Testis (tissue), 2 donors: ENCODE measurements around the gene KCNMB3.
"Not testable (repeated sequence)": the region's sequence is repeated elsewhere in the genome, so short reads cannot be mapped to it uniquely, and the experiment has no call there.

Experiments
- POLR2A ChIP-seq: fragments of 450-650 bp; IDR thresholded peaks from one replicate; pipeline ENCODE4 v1.6.1; 2017; ENCODE audit warnings: antibody characterized with exemption, mild to moderate bottlenecking, moderate library complexity
- TF ChIP-seq, protein P1 (sequence below), 3 experiments: fragments of 450-650 bp in 2 of 3; fragments of 200-600 bp in 1 of 3; sonication (generic) in 1 of 3; IDR thresholded peaks; one replicate each; pipeline ENCODE4 v1.5.1; 2016 to 2019; ENCODE audit warnings: antibody characterized with exemption in 3 of 3, mild to moderate bottlenecking in 2 of 3, moderate library complexity in 1 of 3

DNA sequence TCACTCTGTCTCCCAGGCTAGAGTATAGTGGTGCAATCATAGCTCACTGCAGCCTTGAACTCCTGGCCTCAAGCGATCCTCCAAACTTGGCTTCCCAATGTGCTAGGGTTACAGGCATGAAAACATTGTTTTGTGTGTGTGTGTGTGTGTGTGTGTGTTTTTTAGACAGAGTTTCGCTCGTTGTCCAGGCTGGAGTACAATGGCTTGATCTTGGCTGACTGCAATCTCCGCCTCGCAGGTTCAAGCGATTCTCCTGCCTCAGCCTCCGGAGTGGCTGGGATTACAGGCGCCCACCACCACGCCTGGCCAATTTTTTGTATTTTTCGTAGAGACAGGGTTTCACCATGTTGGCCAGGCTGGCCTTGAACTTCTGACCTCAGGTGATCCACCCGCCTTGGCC, 6.8 kb upstream of the KCNMB3 start:
- TF ChIP-seq POLR2A, result not testable (repeated sequence)
- TF ChIP-seq, protein P1, sequence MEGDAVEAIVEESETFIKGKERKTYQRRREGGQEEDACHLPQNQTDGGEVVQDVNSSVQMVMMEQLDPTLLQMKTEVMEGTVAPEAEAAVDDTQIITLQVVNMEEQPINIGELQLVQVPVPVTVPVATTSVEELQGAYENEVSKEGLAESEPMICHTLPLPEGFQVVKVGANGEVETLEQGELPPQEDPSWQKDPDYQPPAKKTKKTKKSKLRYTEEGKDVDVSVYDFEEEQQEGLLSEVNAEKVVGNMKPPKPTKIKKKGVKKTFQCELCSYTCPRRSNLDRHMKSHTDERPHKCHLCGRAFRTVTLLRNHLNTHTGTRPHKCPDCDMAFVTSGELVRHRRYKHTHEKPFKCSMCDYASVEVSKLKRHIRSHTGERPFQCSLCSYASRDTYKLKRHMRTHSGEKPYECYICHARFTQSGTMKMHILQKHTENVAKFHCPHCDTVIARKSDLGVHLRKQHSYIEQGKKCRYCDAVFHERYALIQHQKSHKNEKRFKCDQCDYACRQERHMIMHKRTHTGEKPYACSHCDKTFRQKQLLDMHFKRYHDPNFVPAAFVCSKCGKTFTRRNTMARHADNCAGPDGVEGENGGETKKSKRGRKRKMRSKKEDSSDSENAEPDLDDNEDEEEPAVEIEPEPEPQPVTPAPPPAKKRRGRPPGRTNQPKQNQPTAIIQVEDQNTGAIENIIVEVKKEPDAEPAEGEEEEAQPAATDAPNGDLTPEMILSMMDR (IDR thresholded peaks at IDR 0.05), result not testable (repeated sequence)
